NB4 (cell line): Measurements from ENCODE around the gene XPOT.

Experiments
- DNase-seq: peaks from one replicate; pipeline ENCODE4 v3.0.0; 2010; ENCODE audit warnings: low read depth
- H3K4me3 ChIP-seq: one replicate; pipeline ENCODE4 v1.5.1; 2011; ENCODE audit warnings: mild to moderate bottlenecking, low read depth, low read length, moderate library complexity
- CTCF ChIP-seq: IDR thresholded peaks from one replicate; pipeline ENCODE4 v1.5.1; 2012; ENCODE audit warnings: low read depth, low read length
- MAX ChIP-seq: IDR thresholded peaks from 2 replicates; pipeline ENCODE4 v1.6.1; 2011; ENCODE audit warnings: low read depth, low read length
- MYC ChIP-seq: IDR thresholded peaks from 2 replicates; pipeline ENCODE4 v1.6.1; 2011; ENCODE audit warnings: low read depth, low read length
- POLR2A ChIP-seq: IDR thresholded peaks from 2 replicates; pipeline ENCODE4 v1.6.1; 2011; ENCODE audit warnings: mild to moderate bottlenecking; ENCODE audit not compliant: insufficient read length; ENCODE audit errors: extremely low read depth

Gene XPOT

GRCh38 chr12:64412459-64412858 is 8.3 kb downstream of the XPOT start:
- DNase-seq = no peak
- TF ChIP-seq POLR2A (no peak), MAX (no peak), CTCF (no peak), MYC (no peak)
- H3K4me3 ChIP-seq = no peak overlapping the region

GRCh38 chr12:64413884-64414283 is 9.7 kb downstream of the XPOT start:
- TF ChIP-seq POLR2A (no peak), MAX (no peak), CTCF (no peak), MYC (no peak)
- no peak for DNase-seq
- H3K4me3 ChIP-seq = no peak overlapping the region

- no peak overlapping the region for H3K4me3 ChIP-seq
- DNase-seq = no peak
- TF ChIP-seq MAX (no peak), POLR2A (no peak), CTCF (no peak), MYC (no peak)
These were observed 14.0 kb downstream of the XPOT start for GRCh38 chr12:64418209-64418608.

- H3K4me3 ChIP-seq = no peak overlapping the region
- no peak for DNase-seq
- TF ChIP-seq CTCF = no peak
- TF ChIP-seq MAX = no peak
- no peak for TF ChIP-seq MYC
- no peak for TF ChIP-seq POLR2A
These were observed 15.5 kb downstream of the XPOT start for GRCh38 chr12:64419696-64420095.

GRCh38 chr12:64427988-64428387 is 23.8 kb downstream of the XPOT start:
- DNase-seq = no peak
- TF ChIP-seq POLR2A = no peak
- no peak for TF ChIP-seq MYC
- H3K4me3 ChIP-seq = no peak overlapping the region

GRCh38 chr12:64428956-64429355 is 24.8 kb downstream of the XPOT start:
- H3K4me3 ChIP-seq = no peak overlapping the region
- DNase-seq = no peak
- no peak for TF ChIP-seq POLR2A

GRCh38 chr12:64430886-64431285 is 26.7 kb downstream of the XPOT start:
- DNase-seq = no peak
- H3K4me3 ChIP-seq = no peak overlapping the region
- TF ChIP-seq POLR2A (no peak), CTCF (no peak), MYC (no peak), MAX (no peak)
